Measurements from ENCODE around the gene POLN. TPM values are rescaled to one million over a fixed set of nuclear protein-coding genes. Genes with fewer than 3 reads are reported as not detected.

POLN gene
- total RNA-seq, 1 experiment from 2014 or later, result 3.5 TPM

- TF ChIP-seq CREB1 (CRISPR knock-in tag; IDR thresholded peaks at IDR 0.05) (no peak), EMX1 (CRISPR knock-in tag; IDR thresholded peaks at IDR 0.05) (no peak), GRHL2 (CRISPR knock-in tag; IDR thresholded peaks at IDR 0.05; ENCODE audit: insufficient replicate concordance, severe bottlenecking) (no peak), CTCF (IDR thresholded peaks at IDR 0.05) (no peak), ERG (CRISPR knock-in tag; IDR thresholded peaks at IDR 0.05) (no peak), JAZF1 (CRISPR knock-in tag; IDR thresholded peaks at IDR 0.05) (no peak), ZBTB21 (CRISPR knock-in tag; IDR thresholded peaks at IDR 0.05; ENCODE audit: borderline replicate concordance) (no peak), FOXJ3 (CRISPR knock-in tag; IDR thresholded peaks at IDR 0.05; ENCODE audit: borderline replicate concordance) (no peak), KAT7 (CRISPR knock-in tag; IDR thresholded peaks at IDR 0.05; ENCODE audit: borderline replicate concordance) (no peak)
- ATAC-seq (no peak), DNase-seq (ENCODE audit: low spot score) (no peak)
- H3K9me3 Mint-ChIP-seq, result no peaks in the 10 kb centered on the region
- peaks cover 9% of the 10 kb centered on the region for H3K4me1 Mint-ChIP-seq
- H3K27ac Mint-ChIP-seq, result no peak overlapping the region
- POLR2A ChIA-PET, result no interaction called here
- H3K36me3 Mint-ChIP-seq, result no peaks in the 10 kb centered on the region
- H3K27me3 Mint-ChIP-seq (ENCODE audit: low read depth), result no peaks in the 10 kb centered on the region
- CTCF ChIA-PET, result no interaction called here
- no peak overlapping the region for H3K4me3 Mint-ChIP-seq
Measured at GRCh38 chr4:2271279-2272025, 29.5 kb upstream of the POLN start.

GRCh38 chr4:2270341-2271165, 28.6 kb upstream of the POLN start:
- CTCF ChIA-PET, result interaction anchor here (1.2 kb wide), 1 partner anchor 171 kb away, joined by 3 read pairs; no protein-coding TSS in a partner anchor

More at GRCh38 chr4:2270341-2271165, 28.6 kb upstream of the POLN start:
- TF ChIP-seq ATF1 (CRISPR knock-in tag; IDR thresholded peaks at IDR 0.05) (no peak), E2F1 (CRISPR knock-in tag; IDR thresholded peaks at IDR 0.05) (no peak), USF2 (CRISPR knock-in tag; IDR thresholded peaks at IDR 0.05) (no peak), ZNF121 (CRISPR knock-in tag; IDR thresholded peaks at IDR 0.05) (no peak), ETV6 (CRISPR knock-in tag; IDR thresholded peaks at IDR 0.05) (no peak), EMX1 (CRISPR knock-in tag; IDR thresholded peaks at IDR 0.05) (no peak), NR3C1 (CRISPR knock-in tag; conservative IDR thresholded peaks at IDR 0.05; ENCODE audit: low read depth) (no peak), NR2C2 (CRISPR knock-in tag; IDR thresholded peaks at IDR 0.05) (no peak), ZNF263 (CRISPR knock-in tag; IDR thresholded peaks at IDR 0.05; ENCODE audit: low read depth) (no peak)
- POLR2A ChIA-PET, result no interaction called here
- H3K27ac Mint-ChIP-seq, result no peak overlapping the region
- H3K9me3 Mint-ChIP-seq, result no peaks in the 10 kb centered on the region
- H3K4me1 Mint-ChIP-seq, result peaks cover 9% of the 10 kb centered on the region
- no peaks in the 10 kb centered on the region for H3K36me3 Mint-ChIP-seq
- DNase-seq (ENCODE audit: low spot score) (no peak), ATAC-seq (no peak)
- no peak overlapping the region for H3K4me3 Mint-ChIP-seq
- no peaks in the 10 kb centered on the region for H3K27me3 Mint-ChIP-seq (ENCODE audit: low read depth)

Measured in WTC11 (cell line).